Measurements from ENCODE around the gene TTC23L. TPM values are rescaled to one million over a fixed set of nuclear protein-coding genes. Genes with fewer than 3 reads are reported as not detected.

Gene TTC23L
- total RNA-seq, 1 donor from 2014 or later = not detected

DNA sequence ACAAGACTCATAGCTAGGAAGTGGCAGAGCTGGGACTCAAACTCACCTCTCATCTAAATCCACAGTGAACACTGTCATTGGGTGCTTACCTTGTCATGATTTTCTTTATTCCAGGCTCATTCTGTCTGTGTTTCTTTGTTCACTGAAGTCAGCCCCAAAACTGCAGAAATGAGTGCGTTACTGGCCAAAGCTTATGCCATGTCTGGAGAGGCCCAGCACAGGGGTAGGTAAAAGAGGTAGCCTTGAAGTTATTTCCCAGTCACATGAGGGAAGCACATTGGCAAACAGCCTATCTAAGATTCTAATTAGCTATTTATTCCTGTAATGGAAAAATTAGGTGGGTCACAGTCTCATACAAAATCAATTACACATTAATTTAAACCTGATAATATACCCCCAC is 29.8 kb downstream of the TTC23L start:
- intact Hi-C loops (cut with micrococcal nuclease) = no loop called here

DNA sequence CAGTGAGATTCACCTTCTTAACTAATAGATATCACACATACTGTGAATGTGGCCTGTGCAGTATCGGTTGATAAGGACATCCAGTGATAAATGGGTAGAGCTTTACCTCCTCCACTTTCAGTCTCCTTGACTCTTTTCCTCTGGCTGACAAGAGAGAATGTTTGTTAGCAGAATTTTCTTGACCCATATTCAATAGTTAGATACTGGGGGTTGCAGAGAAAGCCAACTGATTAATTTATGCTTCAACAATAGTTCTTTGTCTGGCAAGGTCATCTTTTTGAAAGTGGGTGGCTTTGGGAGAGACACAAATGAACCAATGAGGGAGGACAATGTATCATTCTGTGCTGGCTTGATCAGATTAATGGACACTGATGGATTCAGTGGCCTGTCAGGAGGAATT is 30.3 kb downstream of the TTC23L start:
- intact Hi-C loops (cut with micrococcal nuclease) = no loop called here

DNA sequence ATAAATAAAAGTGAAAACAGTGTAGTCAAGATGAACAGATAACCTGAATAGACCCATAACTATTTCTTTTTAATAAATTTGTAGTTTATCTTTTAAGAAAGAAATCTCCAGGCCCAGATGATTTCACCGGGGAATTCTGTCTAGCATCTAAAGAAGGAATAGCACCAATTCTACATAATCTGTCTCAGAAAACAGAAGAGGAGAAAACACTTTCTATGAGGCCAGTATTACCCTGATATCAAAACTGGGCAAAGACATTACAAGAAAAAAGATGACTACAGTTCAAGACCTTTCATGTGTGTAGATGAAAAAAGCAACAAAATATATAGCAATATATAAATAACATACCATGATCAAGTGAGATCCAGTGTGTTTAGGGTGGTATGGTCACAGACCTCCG is 31.4 kb downstream of the TTC23L start:
- intact Hi-C loops (cut with micrococcal nuclease) = no loop called here

DNA sequence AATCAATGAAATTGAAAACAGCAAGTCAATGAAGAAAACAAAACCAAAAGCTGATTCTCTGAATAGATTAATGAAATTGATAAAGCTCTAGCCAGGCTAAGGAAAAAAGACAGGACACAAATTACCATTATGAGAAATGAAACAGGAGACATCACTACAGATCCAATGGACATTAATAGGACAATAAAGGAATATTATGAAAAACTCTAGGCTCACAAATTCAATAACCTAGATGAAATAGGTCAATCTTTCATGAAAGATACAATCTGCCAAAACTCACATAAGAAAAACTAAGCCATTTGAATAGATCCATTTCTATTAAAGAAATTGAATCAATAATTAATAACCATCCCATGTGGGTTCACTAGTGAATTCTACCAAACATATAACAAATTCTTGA is 37.3 kb downstream of the TTC23L start:
- intact Hi-C loops (cut with micrococcal nuclease) = no loop called here

DNA sequence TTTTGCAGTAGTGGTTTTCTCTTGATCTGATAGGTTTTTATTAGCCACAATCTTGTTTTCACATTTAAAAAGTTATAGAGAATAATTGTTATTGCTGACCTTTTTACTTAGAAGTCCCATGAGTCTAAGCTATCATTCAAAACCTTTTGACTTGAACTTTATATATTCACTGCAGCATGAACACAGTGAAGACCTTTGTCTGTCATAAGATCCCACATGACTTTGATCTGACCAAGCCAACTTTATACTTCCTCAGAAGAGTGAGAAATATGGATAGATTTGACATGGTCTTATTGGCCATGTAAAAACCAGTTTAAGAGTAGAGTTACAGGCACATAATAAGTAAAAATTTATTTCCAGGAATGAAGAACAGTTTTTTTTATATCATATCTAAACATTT is 42.3 kb downstream of the TTC23L start:
- intact Hi-C loops (cut with micrococcal nuclease) = no loop called here

DNA sequence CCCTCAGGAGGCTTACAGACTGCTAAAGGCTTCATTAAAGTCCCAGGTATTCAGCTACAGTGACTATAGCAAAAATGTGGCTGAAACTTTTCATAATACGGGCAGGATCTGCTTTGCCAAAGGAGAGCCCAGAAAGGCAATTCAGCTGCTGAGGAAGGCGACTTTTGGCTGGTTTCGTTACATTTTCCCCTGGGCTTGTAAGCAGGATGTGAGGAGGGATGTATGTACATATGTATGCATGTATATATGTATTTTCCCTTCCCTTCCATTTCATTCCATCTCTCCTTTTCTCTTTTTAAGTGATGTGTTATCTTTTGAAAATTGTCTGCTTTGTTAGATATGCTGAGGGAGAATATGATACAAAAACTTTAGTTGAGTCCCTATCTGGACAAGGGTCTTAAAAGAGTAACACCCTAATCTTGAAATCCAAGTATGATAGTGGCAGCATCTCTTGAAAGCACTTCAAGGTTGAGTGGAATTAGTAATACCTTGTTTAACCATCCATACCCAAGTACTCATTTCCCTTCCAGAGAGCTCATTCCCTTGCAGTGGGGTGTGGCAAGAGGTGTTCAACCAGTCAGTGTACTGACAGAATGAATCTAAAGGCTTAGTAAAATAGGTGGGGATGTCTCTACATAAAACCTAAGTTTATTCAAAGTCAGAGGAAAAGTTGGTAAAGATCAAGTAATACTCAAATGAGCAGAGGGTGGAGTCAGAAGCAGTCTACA is 47.6 kb downstream of the TTC23L start:
- intact Hi-C loops (cut with micrococcal nuclease) = no loop called here

DNA sequence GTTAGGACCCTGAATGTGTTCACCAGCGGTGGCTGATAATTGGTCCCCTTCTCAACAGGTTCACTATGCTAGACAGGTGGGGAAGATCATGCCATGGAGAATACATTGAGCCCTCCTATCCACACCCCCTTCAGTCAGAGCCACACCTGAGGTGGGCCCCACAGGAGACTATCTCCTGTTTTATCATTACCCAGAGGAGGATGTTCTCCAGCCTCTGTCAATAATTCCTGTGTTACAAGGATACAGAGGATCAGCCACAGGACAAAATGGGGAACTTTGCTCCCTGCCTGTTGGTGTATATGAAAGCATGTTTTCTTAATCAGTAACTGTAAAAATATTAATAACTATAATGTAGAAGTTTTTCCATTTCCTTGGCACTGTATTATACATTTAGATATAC is 50.4 kb downstream of the TTC23L start:
- intact Hi-C loops (cut with micrococcal nuclease) = no loop called here

DNA sequence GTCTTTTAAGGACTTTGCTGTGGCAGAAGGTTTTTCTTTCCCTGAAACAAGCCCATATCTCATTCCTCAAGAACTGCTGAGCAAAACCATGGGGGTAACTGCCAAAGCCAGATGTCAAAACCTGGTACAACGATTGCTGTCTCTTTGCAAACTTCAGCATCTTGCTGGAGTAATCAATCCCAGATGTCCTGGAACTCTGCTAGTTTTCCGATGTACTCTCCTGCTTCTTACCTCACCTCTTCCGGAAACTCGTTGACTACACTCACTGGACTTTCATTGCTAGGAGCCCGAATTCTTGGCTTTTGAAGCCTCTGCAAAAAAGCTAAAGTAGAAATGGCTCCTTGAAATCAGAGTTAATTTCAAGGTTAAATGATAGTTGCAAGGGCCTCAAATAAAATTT is 53.0 kb downstream of the TTC23L start:
- intact Hi-C loops (cut with micrococcal nuclease) = no loop called here

DNA sequence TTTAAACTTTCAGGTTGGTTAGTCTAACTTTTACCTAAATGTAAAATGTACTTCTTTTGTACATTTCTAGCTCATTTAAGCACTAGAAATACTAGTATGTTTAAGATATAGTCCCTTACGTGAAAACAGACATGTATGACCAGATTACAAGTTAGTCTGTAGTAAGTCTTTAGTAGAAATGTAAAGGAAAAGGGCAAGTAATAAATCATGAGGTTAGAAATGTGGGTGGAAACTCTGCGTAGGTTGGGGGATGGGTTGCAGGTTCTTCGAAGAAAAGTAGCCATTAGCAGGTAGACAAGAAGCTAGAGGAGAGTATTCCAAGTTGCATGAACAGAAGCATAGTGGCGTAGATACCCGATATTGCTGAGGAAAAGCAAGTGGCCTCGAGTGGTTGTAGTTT is 53.5 kb downstream of the TTC23L start:
- intact Hi-C loops (cut with micrococcal nuclease) = no loop called here

DNA sequence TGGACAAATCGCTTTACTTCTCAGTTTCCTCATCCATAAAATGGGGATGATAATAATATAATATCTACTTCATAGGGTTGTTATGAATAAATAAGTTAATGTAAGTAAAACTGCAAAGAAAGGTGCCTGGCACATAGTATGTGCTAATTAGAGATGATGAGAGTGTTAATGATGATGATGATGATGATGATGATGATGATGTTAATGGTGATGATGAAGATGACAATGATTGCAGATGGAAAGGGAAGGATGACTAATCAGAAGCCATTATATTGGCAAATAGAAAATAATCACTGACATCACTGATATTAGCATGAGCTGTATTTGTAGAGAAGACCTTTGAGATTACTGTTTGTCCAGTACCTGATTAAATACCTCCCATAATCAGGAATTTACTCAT is 55.8 kb downstream of the TTC23L start:
- intact Hi-C loops (cut with micrococcal nuclease) = no loop called here

DNA sequence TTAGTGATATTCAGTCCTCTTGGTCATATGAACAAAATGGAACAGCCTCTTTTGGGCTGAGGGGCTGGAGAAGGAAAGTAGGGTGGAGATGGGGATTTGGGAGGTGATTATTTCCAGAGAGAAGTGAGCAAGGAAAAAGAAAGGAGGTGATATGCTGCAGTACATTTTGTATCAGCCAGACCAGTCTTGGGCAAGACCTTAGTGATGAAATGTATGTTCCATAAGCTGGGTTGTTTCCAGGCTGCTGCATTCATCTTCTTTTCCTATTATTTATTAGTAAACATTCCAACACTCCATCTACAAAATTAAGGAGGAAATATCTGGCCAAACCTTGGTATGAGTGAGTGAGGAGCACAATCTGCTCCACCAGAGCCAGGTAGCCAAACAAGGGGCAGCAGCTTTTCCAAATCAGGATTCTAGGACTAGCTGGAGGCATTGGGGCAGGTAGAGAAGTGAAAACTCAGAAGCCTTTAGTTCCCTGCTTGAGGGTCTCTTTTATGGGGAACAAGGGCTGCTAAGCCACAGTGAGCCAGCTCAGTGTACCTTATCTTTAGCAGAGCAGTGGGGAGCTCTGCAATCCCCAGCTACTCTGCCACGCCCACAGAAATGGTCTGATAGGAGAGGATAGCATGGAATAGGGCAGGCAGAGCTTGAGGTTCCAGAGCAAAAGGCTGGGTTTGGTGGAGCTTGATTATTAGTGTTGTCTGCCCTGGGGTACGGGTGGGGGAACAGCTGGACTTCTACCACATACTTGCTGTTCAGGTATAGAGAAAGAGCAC is 56.9 kb downstream of the TTC23L start:
- intact Hi-C loops (cut with micrococcal nuclease) = no loop called here

DNA sequence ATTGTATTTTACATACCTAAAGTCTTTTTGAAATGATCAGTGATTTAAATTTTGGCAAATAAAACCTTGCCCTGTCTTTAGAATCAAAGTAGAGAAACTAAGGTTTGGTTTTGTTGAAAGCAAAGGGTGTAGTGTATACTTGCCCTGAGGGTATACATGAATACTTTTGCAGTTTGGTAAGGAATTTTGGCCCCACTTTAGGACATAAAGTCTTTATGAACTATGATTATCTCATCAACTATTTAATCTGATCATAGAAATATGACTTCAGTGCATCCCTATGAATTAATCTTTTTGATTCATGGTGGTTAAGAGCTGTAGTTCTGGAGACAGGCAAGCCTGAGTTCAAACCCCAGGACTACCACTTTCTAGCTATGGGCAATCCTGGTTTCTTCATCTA is 58.7 kb downstream of the TTC23L start:
- intact Hi-C loops (cut with micrococcal nuclease) = loop anchor here (1.0 kb wide), 3 partner anchors 374 to 423 kb away; no protein-coding TSS in a partner anchor

DNA sequence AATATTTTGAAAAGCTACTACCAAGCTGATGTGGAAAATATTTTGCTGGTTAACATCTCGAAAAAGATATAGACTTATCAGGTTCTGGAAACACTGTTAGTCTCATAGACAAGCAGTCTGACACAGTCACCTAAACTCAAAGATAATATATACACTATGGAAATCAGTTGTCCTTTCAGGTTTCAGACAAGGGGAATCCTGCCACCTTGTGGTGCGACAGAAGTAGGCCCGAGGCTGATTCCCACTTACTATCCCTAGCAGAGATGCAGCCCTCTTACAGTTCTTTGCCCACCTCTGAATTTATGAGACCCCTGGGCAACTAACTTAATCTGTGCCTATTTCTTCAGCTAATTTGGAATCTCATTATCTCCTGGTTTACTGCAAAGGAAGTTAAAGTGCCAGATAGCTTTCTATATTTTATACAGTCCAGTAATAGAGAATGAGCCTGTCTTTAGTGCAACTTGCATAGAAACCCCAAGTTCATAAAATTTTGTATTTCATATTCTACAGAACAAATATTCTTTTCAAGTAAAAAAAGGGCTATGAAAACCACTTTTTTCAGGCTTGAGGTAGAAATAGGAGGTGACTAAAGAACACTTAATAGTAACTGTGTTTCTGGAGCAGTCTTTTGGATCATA is 59.4 kb downstream of the TTC23L start:
- intact Hi-C loops (cut with micrococcal nuclease) = loop anchor here (1.0 kb wide), 3 partner anchors 375 to 424 kb away; no protein-coding TSS in a partner anchor

DNA sequence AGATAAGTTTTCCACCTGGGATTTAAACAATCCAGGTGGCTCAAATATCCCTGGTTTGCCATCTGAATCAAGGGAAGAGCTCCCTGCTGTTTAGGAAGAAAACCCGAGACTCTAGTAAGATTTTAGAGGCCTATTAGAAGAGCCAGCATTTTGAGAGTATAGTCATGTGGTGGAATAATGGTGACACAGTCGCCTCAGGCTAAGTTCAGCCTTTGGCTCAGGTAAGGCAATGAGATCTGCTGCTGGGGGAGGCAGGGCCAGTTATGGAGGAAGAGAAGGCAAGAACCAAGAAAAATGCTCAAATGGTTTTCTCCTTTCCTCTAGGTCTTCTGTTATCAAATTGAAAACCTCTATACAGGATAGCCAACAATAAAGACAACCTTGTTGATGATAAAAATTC is 60.1 kb downstream of the TTC23L start:
- intact Hi-C loops (cut with micrococcal nuclease) = no loop called here

DNA sequence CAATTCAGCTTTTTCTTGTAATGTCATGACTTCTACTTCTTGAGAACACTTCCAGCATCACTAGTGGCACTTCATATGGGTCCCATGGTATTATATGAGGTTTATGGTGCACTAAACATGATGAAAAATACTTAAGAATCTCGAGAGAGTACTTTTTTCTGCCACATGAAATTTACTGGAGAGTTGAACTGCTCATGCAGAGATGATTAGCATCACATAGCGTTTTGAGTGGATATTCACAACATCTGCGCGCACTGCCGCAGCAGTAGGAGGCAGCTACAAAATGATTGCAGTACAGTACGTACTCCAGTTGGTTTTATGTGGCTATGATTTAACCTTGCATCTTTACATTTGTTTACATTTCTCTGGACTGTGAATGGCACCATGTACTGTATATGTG is 61.7 kb downstream of the TTC23L start:
- intact Hi-C loops (cut with micrococcal nuclease) = no loop called here

DNA sequence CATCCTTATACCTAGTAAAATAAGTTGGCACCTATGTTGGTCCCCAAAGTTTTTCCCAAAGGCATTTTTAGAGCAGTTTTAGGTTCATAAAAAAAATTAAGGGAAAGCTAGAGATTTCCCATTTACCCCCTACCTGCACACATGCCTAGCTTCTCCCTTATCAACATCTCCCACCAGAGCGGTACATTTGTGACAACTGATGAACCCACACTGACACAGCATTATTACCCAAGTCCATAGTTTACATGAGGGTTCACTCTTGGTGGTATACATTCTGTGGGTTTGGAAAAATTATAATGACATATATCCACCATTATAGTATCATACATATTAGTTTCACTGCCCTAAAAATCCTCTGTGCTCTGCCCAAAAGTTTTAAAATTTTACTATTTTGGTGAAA is 64.3 kb downstream of the TTC23L start:
- intact Hi-C loops (cut with micrococcal nuclease) = no loop called here

DNA sequence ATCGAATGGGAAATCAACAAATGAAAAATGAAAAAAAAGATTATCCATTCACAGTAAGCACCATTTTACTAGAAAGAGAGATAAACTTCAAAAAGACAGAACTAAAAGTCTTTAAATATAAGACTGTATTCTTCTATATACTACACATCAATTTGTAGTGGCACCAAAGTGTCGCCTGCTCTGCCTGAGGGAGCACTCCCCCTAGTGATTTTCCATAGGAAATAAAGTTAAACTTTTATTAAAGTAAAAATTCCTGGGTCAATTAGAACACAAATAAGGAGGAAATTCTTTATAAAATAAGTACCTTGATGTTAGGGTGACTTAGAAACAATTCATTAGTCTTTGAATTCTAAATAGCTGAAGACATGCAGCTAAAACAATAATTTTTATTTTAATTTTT is 66.6 kb downstream of the TTC23L start:
- intact Hi-C loops (cut with micrococcal nuclease) = no loop called here

DNA sequence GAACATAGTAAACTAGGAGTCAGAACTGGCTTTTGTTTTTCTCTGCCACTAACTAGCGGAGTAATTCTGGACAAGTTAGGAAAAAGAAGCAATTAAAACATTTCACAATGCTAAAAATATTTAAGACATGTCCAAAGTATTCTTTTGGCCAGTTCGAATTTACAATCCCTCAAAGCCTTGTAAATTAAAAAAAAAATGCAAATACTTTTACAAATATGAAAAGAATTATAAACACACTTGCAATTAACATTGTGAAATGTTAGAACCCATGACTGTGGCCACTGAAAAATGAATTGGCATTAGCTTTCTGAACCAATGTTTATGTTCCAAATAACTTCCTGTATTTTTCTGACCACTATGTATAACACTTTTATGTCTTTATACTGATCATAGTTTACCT is 74.1 kb downstream of the TTC23L start:
- intact Hi-C loops (cut with micrococcal nuclease) = no loop called here

DNA sequence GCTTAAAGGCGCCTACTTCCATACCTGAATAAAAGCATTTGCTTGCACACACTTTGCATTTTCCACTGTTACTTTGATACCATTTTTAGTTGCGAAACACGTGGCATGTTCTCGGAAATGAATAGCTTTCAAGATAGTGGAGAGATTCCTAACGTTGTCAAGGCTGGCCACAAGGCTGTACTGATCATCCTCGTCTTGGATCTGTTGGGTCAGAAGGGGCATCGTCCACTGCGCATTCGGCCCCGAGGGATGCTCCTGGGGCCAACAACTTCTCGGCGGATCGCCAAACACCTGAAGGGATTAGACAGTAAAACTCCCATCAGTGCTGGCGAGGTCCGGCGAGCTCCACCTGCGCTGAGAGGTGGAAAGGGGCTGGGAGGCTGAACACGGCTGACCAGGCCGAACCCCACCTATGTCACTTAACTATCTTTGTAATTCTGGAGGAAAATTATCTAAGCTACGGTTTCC is 75.7 kb downstream of the TTC23L start:
- intact Hi-C loops (cut with micrococcal nuclease) = loop anchor here (1.0 to 5.0 kb wide), 7 partner anchors 10 to 1963 kb away; partner anchors contain the start of genes AMACR, DNAJC21, IL7R and NIPBL

DNA sequence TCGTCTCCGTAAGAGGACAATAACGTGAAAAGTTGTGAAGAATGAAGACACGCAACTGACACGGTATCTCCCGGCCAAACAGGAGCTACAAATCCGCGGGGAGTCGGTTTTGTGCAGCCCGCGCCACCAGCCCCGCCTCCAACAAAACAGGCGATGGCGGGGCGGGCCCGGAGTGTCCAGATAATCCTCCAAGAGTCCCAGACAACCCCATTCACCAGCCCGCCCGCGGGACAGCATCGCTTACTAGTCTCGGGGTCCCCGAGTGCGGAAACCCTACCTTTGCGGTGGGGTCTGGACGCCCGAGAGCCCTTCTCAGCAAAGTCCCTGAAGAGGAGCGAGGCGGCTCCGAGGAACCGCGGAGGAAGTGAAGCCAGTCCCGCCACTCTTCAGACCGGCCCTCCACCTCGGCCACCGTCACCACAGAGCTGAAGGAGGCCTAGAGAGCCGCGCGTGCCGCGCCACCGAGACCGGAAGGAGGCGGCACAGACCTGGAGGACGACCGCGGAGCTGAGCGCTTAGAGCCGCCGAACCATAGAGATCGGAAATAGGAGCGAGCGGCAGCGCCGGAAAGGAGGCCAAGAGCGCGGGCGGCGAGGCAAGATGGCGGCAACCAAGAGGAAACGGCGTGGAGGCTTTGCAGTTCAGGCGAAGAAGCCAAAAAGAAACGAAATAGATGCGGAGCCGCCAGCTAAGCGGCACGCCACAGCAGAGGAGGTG is 76.3 kb downstream of the TTC23L start, which contains the start of the genes BRIX1 and RAD1:
Gene BRIX1, plus strand, starts transcription at position 573 of the 717 bp plus-strand sequence. Its CDS starts 28 bp downstream, at position 601.
Gene RAD1, minus strand, starts transcription at position 366 of the 717 bp plus-strand sequence. CDS start 612 bp downstream, outside the sequence.
- intact Hi-C loops (cut with micrococcal nuclease) = loop anchor here (1.0 to 5.0 kb wide), 7 partner anchors 9 to 1962 kb away; partner anchors contain the start of genes AMACR, DNAJC21, IL7R and NIPBL

DNA sequence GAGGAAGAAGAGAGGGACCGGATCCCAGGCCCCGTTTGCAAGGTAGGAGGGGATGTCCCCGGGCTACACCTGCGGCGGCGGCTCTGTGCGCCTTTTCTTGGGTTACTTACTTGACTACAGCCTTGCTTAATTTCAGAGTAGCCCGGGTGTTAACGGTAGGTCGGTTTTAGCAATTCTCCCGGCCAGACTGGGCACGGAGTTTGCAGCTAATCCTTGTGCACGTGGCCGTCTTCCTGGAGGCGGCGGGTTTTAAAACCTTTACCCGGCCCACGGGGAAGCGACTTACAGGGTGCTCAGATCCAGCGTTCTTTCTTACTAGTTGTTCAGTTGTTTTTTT is 76.9 kb downstream of the TTC23L start:
- intact Hi-C loops (cut with micrococcal nuclease) = loop anchor here (1.0 to 5.0 kb wide), 7 partner anchors 8 to 1961 kb away; partner anchors contain the start of genes AMACR, DNAJC21, IL7R and NIPBL

Measured in T-helper 2 cell treated with Interferon-gamma antibody and Interleukin-4, amounts not matched to agents 100 ng/mL and 5 ng/mL, for 36 hours (primary cell).